ENCODE results near the gene PIGM. TPM values are rescaled to one million over a fixed set of nuclear protein-coding genes. Genes with fewer than 3 reads are reported as not detected.

The PIGM gene
- total and polyA plus RNA-seq, 2 experiments from 2014 or later = 5.0 TPM

DNA sequence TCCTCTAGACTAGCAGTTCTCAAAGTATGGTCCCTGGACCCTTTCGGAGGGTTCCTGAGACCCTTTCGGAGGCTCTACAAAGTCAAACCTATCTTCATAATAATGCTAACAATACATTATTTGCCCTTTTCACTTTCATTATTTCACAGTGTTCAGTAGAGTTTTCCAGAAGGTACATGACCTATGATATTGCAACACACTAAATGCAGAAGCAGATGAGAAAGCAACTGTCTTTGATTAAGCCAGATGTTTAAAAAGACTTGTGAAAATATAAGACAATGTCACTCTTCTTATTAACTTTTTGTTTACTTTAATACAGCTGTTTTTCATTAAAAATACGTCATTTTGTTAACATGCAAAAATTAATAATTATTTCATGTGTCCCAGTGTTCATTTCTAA, 32.4 kb upstream of the PIGM start (continued):
- TF ChIP-seq, protein P1, sequence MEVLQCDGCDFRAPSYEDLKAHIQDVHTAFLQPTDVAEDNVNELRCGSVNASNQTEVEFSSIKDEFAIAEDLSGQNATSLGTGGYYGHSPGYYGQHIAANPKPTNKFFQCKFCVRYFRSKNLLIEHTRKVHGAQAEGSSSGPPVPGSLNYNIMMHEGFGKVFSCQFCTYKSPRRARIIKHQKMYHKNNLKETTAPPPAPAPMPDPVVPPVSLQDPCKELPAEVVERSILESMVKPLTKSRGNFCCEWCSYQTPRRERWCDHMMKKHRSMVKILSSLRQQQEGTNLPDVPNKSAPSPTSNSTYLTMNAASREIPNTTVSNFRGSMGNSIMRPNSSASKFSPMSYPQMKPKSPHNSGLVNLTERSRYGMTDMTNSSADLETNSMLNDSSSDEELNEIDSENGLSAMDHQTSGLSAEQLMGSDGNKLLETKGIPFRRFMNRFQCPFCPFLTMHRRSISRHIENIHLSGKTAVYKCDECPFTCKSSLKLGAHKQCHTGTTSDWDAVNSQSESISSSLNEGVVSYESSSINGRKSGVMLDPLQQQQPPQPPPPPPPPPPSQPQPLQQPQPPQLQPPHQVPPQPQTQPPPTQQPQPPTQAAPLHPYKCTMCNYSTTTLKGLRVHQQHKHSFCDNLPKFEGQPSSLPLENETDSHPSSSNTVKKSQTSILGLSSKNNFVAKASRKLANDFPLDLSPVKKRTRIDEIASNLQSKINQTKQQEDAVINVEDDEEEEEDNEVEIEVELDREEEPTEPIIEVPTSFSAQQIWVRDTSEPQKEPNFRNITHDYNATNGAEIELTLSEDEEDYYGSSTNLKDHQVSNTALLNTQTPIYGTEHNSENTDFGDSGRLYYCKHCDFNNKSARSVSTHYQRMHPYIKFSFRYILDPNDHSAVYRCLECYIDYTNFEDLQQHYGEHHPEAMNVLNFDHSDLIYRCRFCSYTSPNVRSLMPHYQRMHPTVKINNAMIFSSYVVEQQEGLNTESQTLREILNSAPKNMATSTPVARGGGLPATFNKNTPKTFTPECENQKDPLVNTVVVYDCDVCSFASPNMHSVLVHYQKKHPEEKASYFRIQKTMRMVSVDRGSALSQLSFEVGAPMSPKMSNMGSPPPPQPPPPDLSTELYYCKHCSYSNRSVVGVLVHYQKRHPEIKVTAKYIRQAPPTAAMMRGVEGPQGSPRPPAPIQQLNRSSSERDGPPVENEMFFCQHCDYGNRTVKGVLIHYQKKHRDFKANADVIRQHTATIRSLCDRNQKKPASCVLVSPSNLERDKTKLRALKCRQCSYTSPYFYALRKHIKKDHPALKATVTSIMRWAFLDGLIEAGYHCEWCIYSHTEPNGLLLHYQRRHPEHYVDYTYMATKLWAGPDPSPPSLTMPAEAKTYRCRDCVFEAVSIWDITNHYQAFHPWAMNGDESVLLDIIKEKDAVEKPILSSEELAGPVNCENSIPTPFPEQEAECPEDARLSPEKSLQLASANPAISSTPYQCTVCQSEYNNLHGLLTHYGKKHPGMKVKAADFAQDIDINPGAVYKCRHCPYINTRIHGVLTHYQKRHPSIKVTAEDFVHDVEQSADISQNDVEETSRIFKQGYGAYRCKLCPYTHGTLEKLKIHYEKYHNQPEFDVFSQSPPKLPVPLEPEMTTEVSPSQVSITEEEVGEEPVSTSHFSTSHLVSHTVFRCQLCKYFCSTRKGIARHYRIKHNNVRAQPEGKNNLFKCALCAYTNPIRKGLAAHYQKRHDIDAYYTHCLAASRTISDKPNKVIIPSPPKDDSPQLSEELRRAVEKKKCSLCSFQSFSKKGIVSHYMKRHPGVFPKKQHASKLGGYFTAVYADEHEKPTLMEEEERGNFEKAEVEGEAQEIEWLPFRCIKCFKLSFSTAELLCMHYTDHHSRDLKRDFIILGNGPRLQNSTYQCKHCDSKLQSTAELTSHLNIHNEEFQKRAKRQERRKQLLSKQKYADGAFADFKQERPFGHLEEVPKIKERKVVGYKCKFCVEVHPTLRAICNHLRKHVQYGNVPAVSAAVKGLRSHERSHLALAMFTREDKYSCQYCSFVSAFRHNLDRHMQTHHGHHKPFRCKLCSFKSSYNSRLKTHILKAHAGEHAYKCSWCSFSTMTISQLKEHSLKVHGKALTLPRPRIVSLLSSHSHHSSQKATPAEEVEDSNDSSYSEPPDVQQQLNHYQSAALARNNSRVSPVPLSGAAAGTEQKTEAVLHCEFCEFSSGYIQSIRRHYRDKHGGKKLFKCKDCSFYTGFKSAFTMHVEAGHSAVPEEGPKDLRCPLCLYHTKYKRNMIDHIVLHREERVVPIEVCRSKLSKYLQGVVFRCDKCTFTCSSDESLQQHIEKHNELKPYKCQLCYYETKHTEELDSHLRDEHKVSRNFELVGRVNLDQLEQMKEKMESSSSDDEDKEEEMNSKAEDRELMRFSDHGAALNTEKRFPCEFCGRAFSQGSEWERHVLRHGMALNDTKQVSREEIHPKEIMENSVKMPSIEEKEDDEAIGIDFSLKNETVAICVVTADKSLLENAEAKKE (CRISPR knock-in tag; IDR thresholded peaks at IDR 0.05) = no peak
- TF ChIP-seq ZNF114 (CRISPR knock-in tag; IDR thresholded peaks at IDR 0.05) = no peak

DNA sequence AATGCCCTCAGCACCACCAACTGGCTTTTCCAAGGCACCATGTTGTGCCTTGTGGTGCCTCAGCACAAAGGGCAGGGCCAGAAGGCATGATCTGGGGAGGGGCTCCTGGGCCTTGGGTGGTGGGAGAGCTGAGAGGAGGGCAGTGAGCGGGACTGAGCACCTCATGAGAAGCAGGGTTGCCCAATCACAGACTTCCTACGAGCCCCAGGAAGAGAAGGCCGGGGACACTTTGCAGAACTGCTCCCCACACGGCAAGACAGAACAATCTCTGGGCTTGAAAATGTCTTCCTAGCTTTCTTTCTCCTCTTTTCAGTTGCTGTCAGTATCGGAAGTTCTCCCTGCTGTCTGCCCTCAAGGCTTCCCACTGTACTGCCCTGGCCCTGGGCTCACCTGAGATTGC, 31.4 kb upstream of the PIGM start:
- Mint-ChIP-seq H3K27me3 (ENCODE audit: insufficient read depth, low read depth, poor library complexity) (peaks cover 4% of the 10 kb centered on the region), H3K4me1 (peaks cover 29% of the 10 kb centered on the region), H3K27ac (no peak overlapping the region), H3K36me3 (ENCODE audit: low read depth) (no peaks in the 10 kb centered on the region), H3K9me3 (no peaks in the 10 kb centered on the region; the same call in 2 of the 3 replicates), H3K4me3 (no peak overlapping the region)
- Histone ChIP-seq H3K9me2 (ENCODE audit: insufficient read depth) (no peaks in the 10 kb centered on the region), H3K79me2 (replicated peaks; ENCODE audit: insufficient read depth) (no peaks in the 10 kb centered on the region), H3K27ac (ENCODE audit: low read depth) (no peak overlapping the region), H4K20me1 (replicated peaks; ENCODE audit: insufficient read depth) (no peaks in the 10 kb centered on the region), H3K4me3 (no peak overlapping the region), H3K4me1 (ENCODE audit: insufficient read depth) (peaks cover 25% of the 10 kb centered on the region), H3K4me2 (no peak overlapping the region), H2AFZ (no peak overlapping the region), H3F3A (replicated peaks; ENCODE audit: low read depth) (no peaks in the 10 kb centered on the region), H3K27me3 (ENCODE audit: insufficient read depth) (no peaks in the 10 kb centered on the region), H3K36me3 (ENCODE audit: insufficient read depth) (no peaks in the 10 kb centered on the region)
- TF ChIP-seq EZH2phosphoT487 (IDR thresholded peaks at IDR 0.05; ENCODE audit: unreplicated experiment) (no peak), JUNB (IDR thresholded peaks at IDR 0.05; ENCODE audit: unreplicated experiment) (no peak), EZH2 (IDR thresholded peaks at IDR 0.05; ENCODE audit: low read depth, unreplicated experiment) (no peak), POLR2AphosphoS5 (IDR thresholded peaks at IDR 0.05; ENCODE audit: low read depth) (no peak), CREB1 (CRISPR knock-in tag; IDR thresholded peaks at IDR 0.05; ENCODE audit: low read depth) (no peak), ZNF331 (CRISPR knock-in tag; IDR thresholded peaks at IDR 0.05; ENCODE audit: low read depth) (no peak)
- TF ChIP-seq, protein P2, sequence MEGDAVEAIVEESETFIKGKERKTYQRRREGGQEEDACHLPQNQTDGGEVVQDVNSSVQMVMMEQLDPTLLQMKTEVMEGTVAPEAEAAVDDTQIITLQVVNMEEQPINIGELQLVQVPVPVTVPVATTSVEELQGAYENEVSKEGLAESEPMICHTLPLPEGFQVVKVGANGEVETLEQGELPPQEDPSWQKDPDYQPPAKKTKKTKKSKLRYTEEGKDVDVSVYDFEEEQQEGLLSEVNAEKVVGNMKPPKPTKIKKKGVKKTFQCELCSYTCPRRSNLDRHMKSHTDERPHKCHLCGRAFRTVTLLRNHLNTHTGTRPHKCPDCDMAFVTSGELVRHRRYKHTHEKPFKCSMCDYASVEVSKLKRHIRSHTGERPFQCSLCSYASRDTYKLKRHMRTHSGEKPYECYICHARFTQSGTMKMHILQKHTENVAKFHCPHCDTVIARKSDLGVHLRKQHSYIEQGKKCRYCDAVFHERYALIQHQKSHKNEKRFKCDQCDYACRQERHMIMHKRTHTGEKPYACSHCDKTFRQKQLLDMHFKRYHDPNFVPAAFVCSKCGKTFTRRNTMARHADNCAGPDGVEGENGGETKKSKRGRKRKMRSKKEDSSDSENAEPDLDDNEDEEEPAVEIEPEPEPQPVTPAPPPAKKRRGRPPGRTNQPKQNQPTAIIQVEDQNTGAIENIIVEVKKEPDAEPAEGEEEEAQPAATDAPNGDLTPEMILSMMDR (conservative IDR thresholded peaks at IDR 0.05; ENCODE audit: low read depth in 2 of 2) = no peak
- TF ChIP-seq, protein P1 (CRISPR knock-in tag; IDR thresholded peaks at IDR 0.05) = no peak
- DNase-seq (ENCODE audit: low spot score) (no peak), ATAC-seq (no peak)

Measured in GM23338 (cell line).